ENCODE data around the gene KCNAB1.

The KCNAB1 gene

DNA sequence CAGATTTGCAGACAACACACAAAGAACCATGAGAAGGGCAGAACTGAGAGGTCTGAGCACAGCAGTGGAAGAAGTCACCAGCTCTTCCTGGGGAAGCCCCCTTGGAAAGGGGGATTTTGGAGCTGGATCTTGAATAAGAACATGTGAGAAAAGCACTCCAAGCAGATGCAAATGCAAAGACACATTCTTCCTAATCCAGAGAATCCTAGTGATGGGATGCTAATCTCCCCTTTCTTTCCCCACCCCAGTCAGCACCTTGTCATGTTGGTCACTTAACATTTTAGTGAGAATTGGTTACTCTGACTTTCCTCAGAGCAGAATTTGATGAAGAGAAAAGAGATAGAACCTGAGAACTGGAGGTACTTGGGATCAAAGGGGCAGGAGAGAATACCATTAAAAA lies 286.0 kb downstream of the KCNAB1 start:
- no peak overlapping the region for H3K27ac Mint-ChIP-seq
- no peaks in the 10 kb centered on the region for H3K4me1 Mint-ChIP-seq (ENCODE audit: low read depth)
- no peaks in the 10 kb centered on the region for H3K27me3 Mint-ChIP-seq
- H3K4me3 Mint-ChIP-seq, result no peak overlapping the region
- no peaks in the 10 kb centered on the region for H3K9me3 Mint-ChIP-seq (ENCODE audit: low read depth)
- no peaks in the 10 kb centered on the region for H3K36me3 Mint-ChIP-seq

DNA sequence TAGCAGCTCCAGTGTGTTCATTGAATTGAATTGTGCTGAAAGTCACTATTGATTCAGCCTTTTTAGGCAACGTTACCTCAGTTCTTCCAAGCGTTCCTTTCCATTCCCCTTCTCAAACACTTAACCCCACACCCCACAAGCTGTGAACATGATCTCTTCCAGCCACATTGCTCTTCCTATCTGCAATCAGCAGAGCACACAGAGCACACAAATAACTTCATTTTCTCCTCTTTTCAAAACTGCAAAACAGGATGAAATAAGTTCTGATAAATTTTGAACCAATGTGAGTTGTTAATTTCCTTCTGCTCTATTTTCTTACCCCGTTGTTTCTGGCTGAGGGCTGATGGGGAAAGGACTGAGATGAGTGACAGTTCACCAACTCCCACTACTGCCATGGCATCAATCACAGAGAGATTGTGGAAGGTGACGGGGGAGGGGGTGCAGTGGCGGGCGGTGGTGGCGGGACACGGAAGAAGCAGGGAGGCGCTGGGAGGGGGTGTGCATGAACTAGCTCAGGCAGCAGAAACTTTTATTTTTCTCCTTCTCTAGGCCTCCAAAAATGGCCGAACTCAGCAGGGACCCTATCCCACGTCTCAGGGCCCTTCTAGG lies 287.3 kb downstream of the KCNAB1 start:
- Mint-ChIP-seq H3K4me3 (no peak overlapping the region), H3K27ac (no peak overlapping the region), H3K27me3 (no peaks in the 10 kb centered on the region), H3K36me3 (no peaks in the 10 kb centered on the region), H3K4me1 (ENCODE audit: low read depth) (no peaks in the 10 kb centered on the region), H3K9me3 (ENCODE audit: low read depth) (no peaks in the 10 kb centered on the region)

DNA sequence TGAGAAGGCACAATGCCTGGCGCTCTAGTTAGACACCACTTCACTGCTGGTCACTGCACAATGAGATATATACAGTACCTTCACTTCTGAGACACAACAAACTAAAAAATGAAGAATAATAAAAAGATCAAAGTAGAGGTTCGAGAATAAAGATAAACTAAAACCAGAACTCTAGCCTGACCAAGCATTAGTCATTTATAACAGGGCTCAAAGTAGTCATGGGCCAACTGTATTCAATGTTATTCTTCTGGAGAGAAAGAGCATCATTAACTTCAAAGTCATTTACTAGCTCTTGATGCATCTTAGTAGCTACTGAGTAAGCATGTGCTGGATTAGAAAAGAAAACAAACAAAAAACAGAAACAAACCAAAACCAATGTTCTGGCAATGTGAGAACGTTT lies 289.3 kb downstream of the KCNAB1 start:
- Mint-ChIP-seq H3K4me1 (ENCODE audit: low read depth) (no peaks in the 10 kb centered on the region), H3K36me3 (no peaks in the 10 kb centered on the region), H3K27me3 (no peaks in the 10 kb centered on the region), H3K4me3 (no peak overlapping the region), H3K9me3 (ENCODE audit: low read depth) (no peaks in the 10 kb centered on the region), H3K27ac (no peak overlapping the region)

DNA sequence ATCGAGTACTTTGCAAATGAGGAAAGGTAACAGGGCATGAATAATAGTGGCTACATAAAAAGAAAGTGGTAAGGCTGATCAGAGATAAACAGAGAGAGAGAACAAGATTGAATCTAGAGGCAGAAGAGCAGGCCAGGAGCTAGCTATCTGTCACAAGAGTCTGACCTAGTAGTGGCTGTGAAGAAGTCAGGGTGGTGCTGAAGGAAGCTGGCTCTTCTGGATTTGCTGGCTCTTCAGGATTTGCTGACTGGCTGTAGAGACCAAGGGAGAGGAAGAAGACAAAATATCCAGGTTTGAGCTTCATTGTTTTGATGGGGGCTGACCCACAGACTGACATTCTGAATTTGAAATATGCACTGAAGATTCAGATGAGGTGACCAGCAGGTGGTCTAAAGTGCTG lies 292.2 kb downstream of the KCNAB1 start:
- Mint-ChIP-seq H3K9me3 (ENCODE audit: low read depth) (no peaks in the 10 kb centered on the region), H3K27ac (no peak overlapping the region)

DNA sequence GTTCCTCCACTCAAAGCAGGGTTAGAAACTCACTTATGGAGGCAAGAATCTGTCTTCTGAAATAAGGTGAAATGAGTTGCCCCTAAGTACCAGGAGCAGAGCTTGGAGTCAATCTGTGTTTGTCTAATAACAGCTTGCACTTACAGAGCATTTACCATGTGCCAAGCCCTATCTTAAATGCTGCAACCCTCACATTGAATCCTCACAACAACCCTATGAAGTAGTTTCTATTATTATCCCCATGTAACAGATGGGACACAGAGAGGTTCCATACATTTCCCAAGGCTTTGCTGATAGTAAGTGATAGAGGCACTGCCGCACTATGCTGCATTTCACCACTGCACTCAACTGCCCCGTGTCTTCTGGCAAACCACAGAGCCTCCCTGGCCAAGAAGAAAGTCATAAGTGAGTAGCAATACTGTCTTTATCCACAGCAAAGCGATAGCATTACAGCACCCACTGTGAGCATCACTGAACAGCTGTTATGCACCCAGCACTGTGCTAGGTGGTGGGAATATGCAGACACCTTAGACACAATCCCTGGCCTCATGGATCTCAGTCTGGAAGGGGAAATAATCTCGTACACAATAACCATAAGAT lies 293.0 kb downstream of the KCNAB1 start:
- Mint-ChIP-seq H3K4me1 (ENCODE audit: low read depth) (no peaks in the 10 kb centered on the region), H3K36me3 (no peaks in the 10 kb centered on the region), H3K27ac (no peak overlapping the region), H3K4me3 (no peak overlapping the region), H3K27me3 (peaks cover 4% of the 10 kb centered on the region), H3K9me3 (ENCODE audit: low read depth) (no peaks in the 10 kb centered on the region)

More for the DNA sequence above, 292.2 kb downstream of the KCNAB1 start:
- H3K27me3 Mint-ChIP-seq, result peaks cover 4% of the 10 kb centered on the region
- H3K36me3 Mint-ChIP-seq, result no peaks in the 10 kb centered on the region
- H3K4me1 Mint-ChIP-seq (ENCODE audit: low read depth), result no peaks in the 10 kb centered on the region
- no peak overlapping the region for H3K4me3 Mint-ChIP-seq

DNA sequence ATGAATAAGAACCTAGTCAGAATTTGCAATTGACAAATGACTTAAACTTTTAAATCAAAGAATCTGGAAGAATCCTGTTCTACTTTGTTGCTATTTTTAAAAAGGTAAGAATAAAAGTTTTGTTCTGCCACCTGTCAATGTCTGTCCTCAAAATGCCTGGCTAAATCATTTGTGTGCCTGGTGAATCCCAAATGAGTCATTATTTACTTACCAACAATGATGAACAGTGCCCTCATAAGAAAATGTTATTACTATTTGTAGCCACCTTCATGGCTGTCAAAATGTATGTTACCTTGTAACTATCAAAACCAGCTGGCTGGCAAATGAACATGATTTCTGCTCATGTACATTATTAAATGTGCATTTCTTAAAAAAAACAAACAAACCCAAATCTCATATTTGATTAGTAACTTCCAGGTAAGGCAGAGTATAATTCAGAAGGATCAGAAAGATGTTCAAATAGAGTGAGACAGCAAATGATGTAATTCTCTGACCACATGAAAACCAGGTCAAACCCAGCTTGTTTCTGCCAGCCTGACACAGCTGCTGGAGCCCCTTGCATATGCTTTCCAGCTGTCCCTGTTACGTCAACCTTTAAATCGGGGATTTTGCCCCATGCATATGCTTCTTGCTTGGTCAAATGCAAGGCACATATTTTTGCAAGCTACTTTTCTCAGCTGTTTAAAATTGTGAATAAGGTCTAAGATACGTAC lies 296.6 kb downstream of the KCNAB1 start:
- Mint-ChIP-seq H3K4me3 (no peak overlapping the region), H3K36me3 (no peaks in the 10 kb centered on the region), H3K9me3 (ENCODE audit: low read depth) (no peaks in the 10 kb centered on the region), H3K4me1 (ENCODE audit: low read depth) (no peaks in the 10 kb centered on the region), H3K27ac (no peak overlapping the region), H3K27me3 (peaks cover 4% of the 10 kb centered on the region)

DNA sequence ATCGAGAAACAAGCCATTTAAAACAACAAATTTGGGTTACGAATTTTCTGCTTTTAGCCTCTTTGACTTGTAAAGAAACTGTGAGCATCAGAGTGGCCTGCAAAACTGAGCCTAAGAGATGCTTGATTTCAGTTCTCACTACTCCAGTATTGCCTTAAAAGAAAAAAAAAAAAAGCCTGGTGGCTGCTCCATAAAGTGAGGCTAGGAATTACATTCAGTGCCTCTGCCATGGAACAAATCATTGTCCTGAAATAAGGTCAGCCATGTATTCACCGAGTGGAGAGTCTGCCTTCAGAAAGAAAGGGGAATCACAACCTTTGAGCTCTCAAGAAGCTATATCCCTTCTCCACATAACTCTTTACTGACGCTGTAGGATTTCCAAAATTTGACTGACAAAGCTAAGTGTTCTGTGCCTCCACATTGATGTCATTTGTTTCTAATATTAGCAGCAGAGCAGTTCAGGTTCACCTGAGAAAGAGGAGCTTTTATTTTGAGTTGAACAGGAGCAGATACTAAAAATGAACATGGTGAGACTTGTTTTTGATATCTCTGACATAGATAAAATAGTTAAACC lies 297.3 kb downstream of the KCNAB1 start:
- H3K9me3 Mint-ChIP-seq (ENCODE audit: low read depth), result no peaks in the 10 kb centered on the region

DNA sequence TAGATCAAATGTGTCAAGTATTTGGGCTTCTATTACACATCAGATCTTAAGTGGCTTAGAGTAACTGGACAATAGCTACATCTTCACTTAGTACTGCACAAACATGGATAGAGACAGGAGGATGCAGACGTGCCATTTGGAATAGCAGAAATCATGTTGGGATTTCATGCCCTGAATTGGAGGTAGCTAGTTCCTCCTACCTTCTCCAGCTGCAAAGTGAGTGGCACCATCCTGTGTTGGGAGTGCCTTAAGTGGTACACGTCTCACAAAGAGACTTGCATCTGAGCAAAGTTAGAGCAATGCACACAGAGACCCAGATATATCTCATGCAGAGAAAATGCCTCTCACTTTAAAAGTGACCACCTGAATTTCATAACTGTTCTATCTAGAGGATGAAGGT lies 298.1 kb downstream of the KCNAB1 start:
- no peaks in the 10 kb centered on the region for H3K4me1 Mint-ChIP-seq (ENCODE audit: low read depth)
- no peak overlapping the region for H3K27ac Mint-ChIP-seq
- no peak overlapping the region for H3K4me3 Mint-ChIP-seq
- no peaks in the 10 kb centered on the region for H3K9me3 Mint-ChIP-seq (ENCODE audit: low read depth)
- H3K27me3 Mint-ChIP-seq, result peaks cover 4% of the 10 kb centered on the region
- H3K36me3 Mint-ChIP-seq, result no peaks in the 10 kb centered on the region

More for the DNA sequence above, 297.3 kb downstream of the KCNAB1 start:
- Mint-ChIP-seq H3K27me3 (peaks cover 4% of the 10 kb centered on the region), H3K4me1 (ENCODE audit: low read depth) (no peaks in the 10 kb centered on the region), H3K36me3 (no peaks in the 10 kb centered on the region), H3K27ac (no peak overlapping the region), H3K4me3 (no peak overlapping the region)

DNA sequence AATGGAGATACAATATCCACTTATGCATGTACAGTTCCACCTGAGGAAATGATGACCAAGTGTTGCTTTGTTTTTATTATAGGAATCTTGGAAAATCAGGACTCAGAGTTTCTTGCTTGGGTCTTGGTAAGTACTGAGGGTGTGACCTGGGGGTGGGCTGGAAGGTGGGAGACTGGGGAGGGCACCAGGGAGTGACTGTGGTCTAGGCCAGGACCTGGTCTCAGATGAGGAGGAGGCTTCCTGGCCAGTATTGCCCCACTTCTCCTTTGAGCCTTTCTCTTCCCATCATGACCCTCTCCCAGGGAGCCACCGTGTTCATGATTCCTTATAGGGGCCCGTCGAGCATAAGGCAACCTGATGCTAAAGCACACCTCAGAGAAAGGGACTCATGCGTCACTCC lies 301.2 kb downstream of the KCNAB1 start:
- Mint-ChIP-seq H3K27ac (no peak overlapping the region), H3K4me3 (no peak overlapping the region), H3K27me3 (no peaks in the 10 kb centered on the region), H3K9me3 (ENCODE audit: low read depth) (no peaks in the 10 kb centered on the region), H3K4me1 (ENCODE audit: low read depth) (no peaks in the 10 kb centered on the region), H3K36me3 (no peaks in the 10 kb centered on the region)

DNA sequence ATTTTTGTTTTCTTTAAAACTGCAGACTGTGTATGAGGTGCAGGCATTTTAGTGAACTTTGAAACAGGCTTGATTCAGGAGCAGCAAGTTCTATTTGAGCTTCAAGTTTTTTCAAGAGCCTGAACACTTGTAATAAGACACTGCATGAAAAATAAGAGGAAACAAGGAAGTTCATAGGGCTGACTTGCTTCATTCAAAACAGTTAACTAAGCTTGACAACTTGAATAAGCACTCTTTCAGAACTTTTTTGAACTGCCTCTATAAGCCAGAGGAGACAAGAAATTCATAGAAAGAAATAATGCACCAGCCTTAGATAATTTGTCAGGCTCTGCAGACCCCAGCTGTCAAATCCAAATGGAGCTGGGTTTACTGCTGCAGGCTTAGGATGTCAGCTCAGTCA lies 304.4 kb downstream of the KCNAB1 start:
- H3K4me1 Mint-ChIP-seq (ENCODE audit: low read depth), result no peaks in the 10 kb centered on the region
- no peaks in the 10 kb centered on the region for H3K9me3 Mint-ChIP-seq (ENCODE audit: low read depth)
- H3K27me3 Mint-ChIP-seq, result no peaks in the 10 kb centered on the region
- no peak overlapping the region for H3K27ac Mint-ChIP-seq
- no peaks in the 10 kb centered on the region for H3K36me3 Mint-ChIP-seq
- H3K4me3 Mint-ChIP-seq, result no peak overlapping the region

DNA sequence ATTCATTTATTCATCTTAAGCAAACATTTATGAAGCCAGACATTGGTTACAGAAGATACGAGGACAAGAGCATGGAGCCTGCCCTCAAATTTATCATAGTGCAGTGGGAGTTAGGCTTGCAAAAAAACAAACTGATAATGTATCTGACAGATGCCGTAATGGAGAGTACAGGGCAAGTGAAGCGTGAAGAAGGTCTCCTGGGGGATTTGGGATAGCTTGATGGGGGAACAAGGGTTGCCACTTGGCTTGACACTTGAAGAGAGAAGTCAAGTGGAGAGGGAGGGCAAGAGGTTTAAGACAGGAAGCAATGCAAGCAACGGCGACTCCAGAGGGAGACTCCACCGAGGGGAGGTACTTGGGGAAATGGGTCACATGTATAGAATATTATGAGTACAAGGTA lies 305.3 kb downstream of the KCNAB1 start:
- Mint-ChIP-seq H3K4me3 (no peak overlapping the region), H3K4me1 (ENCODE audit: low read depth) (no peaks in the 10 kb centered on the region), H3K36me3 (no peaks in the 10 kb centered on the region), H3K27ac (no peak overlapping the region), H3K27me3 (no peaks in the 10 kb centered on the region), H3K9me3 (ENCODE audit: low read depth) (no peaks in the 10 kb centered on the region)

DNA sequence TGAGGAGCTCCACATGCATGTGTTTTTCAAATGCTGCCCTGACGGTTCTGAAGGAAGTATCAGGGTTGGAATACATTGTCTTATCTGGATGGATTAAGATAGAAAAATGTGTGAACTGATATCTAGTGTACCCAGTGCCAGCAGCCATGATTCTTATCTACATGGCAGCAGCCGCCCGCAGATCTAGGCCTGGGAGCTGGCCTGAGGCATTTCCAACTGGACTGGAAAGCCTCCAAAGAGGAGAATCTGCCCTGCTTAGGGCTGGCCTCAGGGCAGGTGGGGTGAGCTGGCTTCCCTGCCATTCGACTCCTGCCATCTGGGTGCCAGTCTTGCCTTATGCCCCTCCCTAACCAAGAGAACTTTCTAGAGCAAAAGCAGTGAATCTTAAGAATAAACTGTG lies 308.7 kb downstream of the KCNAB1 start:
- H3K27me3 Mint-ChIP-seq, result no peaks in the 10 kb centered on the region
- H3K9me3 Mint-ChIP-seq (ENCODE audit: low read depth), result no peaks in the 10 kb centered on the region
- no peak overlapping the region for H3K4me3 Mint-ChIP-seq
- H3K4me1 Mint-ChIP-seq (ENCODE audit: low read depth), result no peaks in the 10 kb centered on the region
- H3K36me3 Mint-ChIP-seq, result no peaks in the 10 kb centered on the region
- H3K27ac Mint-ChIP-seq, result no peak overlapping the region

DNA sequence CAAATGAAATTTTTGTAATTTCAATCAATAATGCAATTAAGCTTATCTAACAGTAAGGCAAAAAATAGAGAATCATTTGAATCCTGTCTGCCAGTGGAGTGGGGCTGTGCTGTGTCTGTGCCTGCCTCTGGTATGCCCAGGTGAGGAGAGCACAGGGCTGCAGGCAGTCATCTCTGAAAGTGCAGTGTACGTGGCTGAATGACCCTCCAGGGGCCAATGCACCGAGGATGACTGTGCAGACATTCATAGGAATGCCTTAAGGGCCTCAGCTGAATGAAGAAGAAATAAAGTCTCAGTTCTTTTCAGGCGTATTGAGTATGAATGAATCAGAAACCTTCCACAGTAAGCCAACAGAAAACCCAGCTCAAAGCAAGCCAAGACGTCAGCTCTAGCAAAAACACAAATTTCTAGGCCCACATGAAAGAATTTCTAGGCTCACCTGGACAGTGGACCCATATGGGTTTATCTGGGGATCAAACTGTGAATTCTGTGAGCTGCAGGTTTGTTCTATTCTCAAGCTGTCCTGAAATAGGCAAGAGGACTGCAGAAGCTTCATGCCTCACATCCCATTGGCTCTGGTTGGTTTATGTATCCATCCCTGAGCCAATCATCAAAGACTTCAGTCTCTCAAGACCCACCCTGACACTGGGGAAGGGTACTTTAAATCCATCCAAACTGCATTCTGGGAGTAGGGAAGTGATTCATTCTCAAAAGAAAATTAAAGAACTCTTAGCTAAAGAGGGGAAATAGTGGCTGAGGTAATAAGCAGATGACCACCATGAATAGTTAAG lies 311.2 kb downstream of the KCNAB1 start:
- no peaks in the 10 kb centered on the region for H3K36me3 Mint-ChIP-seq
- peaks cover 3% of the 10 kb centered on the region for H3K27me3 Mint-ChIP-seq
- no peak overlapping the region for H3K27ac Mint-ChIP-seq
- no peaks in the 10 kb centered on the region for H3K9me3 Mint-ChIP-seq (ENCODE audit: low read depth)
- H3K4me3 Mint-ChIP-seq, result no peak overlapping the region
- no peaks in the 10 kb centered on the region for H3K4me1 Mint-ChIP-seq (ENCODE audit: low read depth)

DNA sequence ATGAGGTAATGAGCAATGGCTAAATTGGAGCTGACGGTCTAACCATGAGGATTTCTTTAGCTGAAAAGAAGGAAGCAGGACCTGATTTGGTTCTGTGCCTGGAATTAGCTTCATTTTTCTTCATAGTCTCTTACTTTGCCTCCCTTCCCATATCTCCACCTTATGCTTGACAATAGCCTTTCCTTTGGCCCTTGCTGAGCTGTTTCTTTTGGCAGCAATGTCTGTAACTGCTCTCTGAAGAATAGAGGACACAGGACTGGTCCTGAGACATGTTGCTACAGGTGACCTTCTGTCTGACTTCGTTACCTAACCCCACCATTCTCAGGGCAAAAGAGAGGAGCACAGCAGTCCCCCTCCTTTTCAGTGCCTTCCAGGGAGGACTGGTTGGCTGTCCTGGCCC lies 312.2 kb downstream of the KCNAB1 start:
- Mint-ChIP-seq H3K27ac (no peak overlapping the region), H3K36me3 (no peaks in the 10 kb centered on the region), H3K9me3 (ENCODE audit: low read depth) (no peaks in the 10 kb centered on the region), H3K4me1 (ENCODE audit: low read depth) (no peaks in the 10 kb centered on the region), H3K27me3 (peaks cover 3% of the 10 kb centered on the region), H3K4me3 (no peak overlapping the region)

DNA sequence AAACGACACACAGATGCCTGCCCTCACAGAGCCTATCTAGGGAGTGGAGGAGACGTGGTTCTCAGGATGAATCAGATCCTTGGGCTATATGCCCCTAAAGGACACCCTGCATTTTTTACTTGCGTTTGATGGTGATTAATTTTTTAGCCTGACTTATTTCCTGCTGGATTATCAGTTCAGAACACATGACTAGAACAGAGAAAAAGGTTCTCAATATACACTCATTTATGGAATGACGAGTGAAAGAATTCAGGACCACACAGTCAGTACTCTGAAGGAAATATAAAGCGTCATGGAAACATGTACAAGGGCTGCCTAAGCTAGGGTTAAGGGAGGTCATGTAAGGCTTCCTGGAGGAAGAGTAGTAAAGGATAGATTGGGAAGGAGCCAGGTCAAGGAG lies 312.8 kb downstream of the KCNAB1 start:
- Mint-ChIP-seq H3K4me1 (ENCODE audit: low read depth) (no peaks in the 10 kb centered on the region), H3K27ac (no peak overlapping the region), H3K27me3 (peaks cover 3% of the 10 kb centered on the region), H3K4me3 (no peak overlapping the region), H3K9me3 (ENCODE audit: low read depth) (no peaks in the 10 kb centered on the region), H3K36me3 (no peaks in the 10 kb centered on the region)
